ENCODE data around the gene RGS1. TPM values are rescaled to one million over a fixed set of nuclear protein-coding genes. Genes with fewer than 3 reads are reported as not detected.

The RGS1 gene
- total RNA-seq, 1 experiment from 2014 or later = not detected

DNA sequence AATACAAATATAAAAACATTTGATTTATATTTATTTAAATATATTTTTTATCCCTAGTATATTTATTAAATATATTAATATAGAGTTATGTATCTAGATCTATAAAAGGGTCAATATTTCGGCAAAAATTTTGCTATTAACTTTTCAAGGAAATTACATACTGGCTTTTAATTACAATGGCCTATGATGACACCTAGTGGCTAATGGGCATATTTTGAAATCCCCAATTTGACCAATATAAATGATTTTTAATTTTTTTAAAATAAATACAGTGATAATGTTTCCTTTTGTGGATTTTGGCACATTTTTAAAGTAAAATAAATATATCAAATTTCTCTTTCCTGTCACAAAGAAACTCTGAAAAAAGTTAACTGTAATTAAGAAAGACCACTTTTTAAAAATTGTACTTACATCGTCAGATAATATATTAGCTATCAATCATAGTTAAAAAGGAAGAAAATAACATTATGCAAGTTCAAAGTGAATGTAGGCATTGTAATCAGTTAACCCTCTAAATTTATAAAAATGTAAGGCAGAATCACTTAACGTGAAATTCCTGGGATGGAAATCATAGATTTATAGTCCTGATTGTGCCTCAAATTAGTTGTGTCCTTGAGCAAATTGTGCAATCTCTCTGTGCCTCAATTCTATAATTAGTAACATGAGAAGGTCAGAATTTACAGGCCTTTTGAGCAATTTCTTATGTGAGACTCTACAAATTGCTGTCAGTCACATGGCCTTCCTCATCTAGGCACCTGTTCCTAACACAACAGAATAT lies 34.7 kb downstream of the RGS1 start:
- no peak overlapping the region for H3K4me3 Mint-ChIP-seq
- no peak for DNase-seq
- no peak overlapping the region for H4K5ac ChIP-seq (ENCODE audit: insufficient read length, low read depth, low read length)

More for the DNA sequence above, 34.7 kb downstream of the RGS1 start:
- Histone ChIP-seq H3K18ac (ENCODE audit: insufficient read length, low read depth, low read length) (no peak overlapping the region), H3K23ac (ENCODE audit: insufficient read length, low read depth, low read length) (no peak overlapping the region), H3K79me2 (ENCODE audit: insufficient read depth, low read length) (no peaks in the 10 kb centered on the region), H3K79me1 (ENCODE audit: insufficient read depth, low read depth, low read length, poor library complexity, severe bottlenecking) (no peaks in the 10 kb centered on the region), H3K4me2 (ENCODE audit: insufficient read depth, insufficient read length, low read length) (no peak overlapping the region), H2AFZ (ENCODE audit: low read length) (no peak overlapping the region), H2BK5ac (ENCODE audit: insufficient read length, low read length) (no peak overlapping the region), H2BK120ac (ENCODE audit: low read depth, low read length, poor library complexity, severe bottlenecking) (no peak overlapping the region), H3K56ac (ENCODE audit: insufficient read length, low read depth, low read length) (no peak overlapping the region), H2AK5ac (ENCODE audit: insufficient read length, low read length) (no peak overlapping the region), H4K91ac (ENCODE audit: insufficient read length, low read depth, low read length) (no peak overlapping the region), H3K27ac (ENCODE audit: insufficient read length, low read depth, low read length) (no peak overlapping the region), H3K14ac (ENCODE audit: insufficient read depth, low read length) (no peak overlapping the region), H3K9me3 (ENCODE audit: control insufficient read depth, low read depth, low read length) (no peaks in the 10 kb centered on the region), H2BK12ac (ENCODE audit: insufficient read length, low read depth, low read length) (no peak overlapping the region), H3K27me3 (ENCODE audit: insufficient read depth, low read length) (no peaks in the 10 kb centered on the region), H3K4me1 (ENCODE audit: insufficient read depth, low read length) (no peaks in the 10 kb centered on the region), H2BK20ac (ENCODE audit: low read depth, low read length, poor library complexity, severe bottlenecking) (no peak overlapping the region), H2BK15ac (ENCODE audit: low read depth, low read length) (no peak overlapping the region), H4K20me1 (ENCODE audit: control insufficient read depth, insufficient read depth, insufficient read length) (no peaks in the 10 kb centered on the region), H3K9ac (ENCODE audit: extremely low read depth, insufficient read length, low read length) (no peak overlapping the region), H3T11ph (ENCODE audit: low read length) (no peak overlapping the region), H3K4ac (ENCODE audit: low read depth, low read length) (no peak overlapping the region), H4K8ac (replicated peaks; ENCODE audit: insufficient read length, low read depth, low read length) (no peak overlapping the region), H3K23me2 (ENCODE audit: insufficient read length, low read depth, low read length, poor library complexity, severe bottlenecking) (no peaks in the 10 kb centered on the region)
- H3K36me3 Mint-ChIP-seq (ENCODE audit: insufficient read depth in 1 of 3, low read depth in 3 of 3) = no peaks in the 10 kb centered on the region
- no peak overlapping the region for H3K27ac Mint-ChIP-seq
- TF ChIP-seq, protein P1, sequence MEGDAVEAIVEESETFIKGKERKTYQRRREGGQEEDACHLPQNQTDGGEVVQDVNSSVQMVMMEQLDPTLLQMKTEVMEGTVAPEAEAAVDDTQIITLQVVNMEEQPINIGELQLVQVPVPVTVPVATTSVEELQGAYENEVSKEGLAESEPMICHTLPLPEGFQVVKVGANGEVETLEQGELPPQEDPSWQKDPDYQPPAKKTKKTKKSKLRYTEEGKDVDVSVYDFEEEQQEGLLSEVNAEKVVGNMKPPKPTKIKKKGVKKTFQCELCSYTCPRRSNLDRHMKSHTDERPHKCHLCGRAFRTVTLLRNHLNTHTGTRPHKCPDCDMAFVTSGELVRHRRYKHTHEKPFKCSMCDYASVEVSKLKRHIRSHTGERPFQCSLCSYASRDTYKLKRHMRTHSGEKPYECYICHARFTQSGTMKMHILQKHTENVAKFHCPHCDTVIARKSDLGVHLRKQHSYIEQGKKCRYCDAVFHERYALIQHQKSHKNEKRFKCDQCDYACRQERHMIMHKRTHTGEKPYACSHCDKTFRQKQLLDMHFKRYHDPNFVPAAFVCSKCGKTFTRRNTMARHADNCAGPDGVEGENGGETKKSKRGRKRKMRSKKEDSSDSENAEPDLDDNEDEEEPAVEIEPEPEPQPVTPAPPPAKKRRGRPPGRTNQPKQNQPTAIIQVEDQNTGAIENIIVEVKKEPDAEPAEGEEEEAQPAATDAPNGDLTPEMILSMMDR (conservative IDR thresholded peaks at IDR 0.05) = peak; percentile 76
- WGBS (ENCODE audit: extremely low coverage, insufficient read length, low lambda C conversion rate) = no CpG with 5 or more reads among the region's 3 CpGs
- H3K4me1 Mint-ChIP-seq = no peaks in the 10 kb centered on the region
- no peaks in the 10 kb centered on the region for H3K9me3 Mint-ChIP-seq
- no peaks in the 10 kb centered on the region for H3K27me3 Mint-ChIP-seq (ENCODE audit: low read depth)
